ENCODE results near the gene SRBD1. TPM values are rescaled to one million over a fixed set of nuclear protein-coding genes. Genes with fewer than 3 reads are reported as not detected.

The SRBD1 gene
- total RNA-seq, 3 donors from 2014 or later (not counting 1 experiment from before 2014, with no cell fraction given): 34.5 to 40.0 (median 38.8) TPM

DNA sequence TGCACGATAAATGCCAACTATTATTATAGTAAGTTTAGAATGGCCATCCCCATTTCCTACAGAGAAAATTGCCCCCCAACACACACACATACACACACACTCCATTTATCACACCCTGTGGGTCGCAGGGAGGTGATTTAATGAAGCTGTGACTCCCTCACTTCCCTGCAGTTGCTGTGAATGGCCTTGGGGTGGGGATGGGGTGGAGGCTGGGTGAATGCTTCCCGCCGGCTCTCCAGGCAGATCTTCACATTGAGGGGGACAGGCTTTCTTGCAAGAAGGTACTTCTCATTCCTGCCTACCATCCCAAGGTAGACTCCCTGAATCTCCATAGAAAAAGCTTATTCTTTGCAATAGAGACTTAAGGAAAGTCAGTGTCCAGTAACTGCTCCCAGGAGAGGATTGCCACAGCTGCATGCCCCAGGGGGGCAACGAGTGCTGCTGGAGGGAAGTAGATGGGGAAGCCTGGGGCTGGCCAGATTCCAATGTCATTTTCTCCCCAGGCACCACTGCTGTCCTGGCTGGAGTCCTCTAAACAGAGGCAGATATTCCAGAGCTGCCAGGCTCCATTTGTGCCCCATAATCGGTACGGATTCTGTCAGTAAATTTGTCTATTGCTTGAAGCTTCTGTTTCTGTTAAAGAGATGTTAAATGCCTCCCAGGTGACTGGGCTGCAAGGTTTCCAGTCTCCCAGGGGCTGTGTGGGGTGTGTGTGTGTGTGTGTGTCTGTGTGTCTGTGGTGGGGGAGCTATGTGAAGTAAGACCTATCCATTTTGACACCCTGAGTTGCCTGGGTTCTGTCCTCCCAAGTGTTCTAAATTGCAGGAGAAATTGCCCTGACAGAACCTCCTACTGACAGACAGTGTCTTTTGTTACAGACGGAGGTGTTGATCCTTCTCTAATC, 265.5 kb downstream of the SRBD1 start:
- no peaks in the 10 kb centered on the region for H3K36me3 ChIP-seq (ENCODE audit: control insufficient read depth, insufficient read depth, low read length)
- H3K27me3 ChIP-seq (ENCODE audit: control insufficient read depth, insufficient read depth, low read length): no peaks in the 10 kb centered on the region
- no peak overlapping the region for H3K27ac Mint-ChIP-seq
- ATAC-seq (no peak), DNase-seq (no peak)
- H3K36me3 Mint-ChIP-seq: no peaks in the 10 kb centered on the region
- no peaks in the 10 kb centered on the region for H3K4me1 Mint-ChIP-seq
- peaks cover 7% of the 10 kb centered on the region in 2 donors for H3K27me3 Mint-ChIP-seq (ENCODE audit: low read depth in 2 of 2)
- TF ChIP-seq CTCF (IDR thresholded peaks at IDR 0.05): no peak
- H3K4me1 ChIP-seq (ENCODE audit: control insufficient read depth, insufficient read depth, low read length): no peaks in the 10 kb centered on the region
- H3K27ac ChIP-seq (ENCODE audit: low read length): no peak overlapping the region
- H3K4me3 Mint-ChIP-seq: no peak overlapping the region
- no peak overlapping the region for H3K4me3 ChIP-seq (ENCODE audit: low read length)
- H3K9me3 Mint-ChIP-seq: peaks cover 0 to 2% of the 10 kb centered on the region in 2 donors
- intact Hi-C loops (cut with micrococcal nuclease): no loop called here
- H3K9me3 ChIP-seq (ENCODE audit: control insufficient read depth, insufficient read depth, low read length): no peaks in the 10 kb centered on the region
- 78% methylated on average over 6 of the region's 8 CpGs for WGBS (ENCODE audit: insufficient coverage)

DNA sequence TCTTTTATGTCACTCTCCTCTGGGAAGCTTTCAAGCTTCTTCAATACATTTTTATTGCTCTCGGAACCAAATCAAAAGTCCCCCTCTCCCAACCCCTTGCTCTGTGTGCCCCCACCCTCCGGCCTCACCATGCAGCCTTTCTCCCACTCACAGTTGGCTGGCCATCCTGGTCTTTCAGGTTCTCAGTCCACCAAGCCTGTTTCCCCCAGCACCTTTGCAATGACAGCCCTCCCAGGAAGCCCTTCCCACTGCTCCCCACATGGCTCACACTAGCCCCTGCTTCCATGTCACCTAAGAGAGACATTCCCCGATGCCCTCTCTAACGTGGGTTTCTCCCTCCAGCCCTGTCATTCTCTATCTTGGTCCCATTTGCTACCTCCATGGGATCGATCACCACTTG, 266.6 kb downstream of the SRBD1 start:
- intact Hi-C loops (cut with micrococcal nuclease): no loop called here
- Histone ChIP-seq H3K9me3 (ENCODE audit: control insufficient read depth, insufficient read depth, low read length) (no peaks in the 10 kb centered on the region), H3K27me3 (ENCODE audit: control insufficient read depth, insufficient read depth, low read length) (no peaks in the 10 kb centered on the region), H3K4me3 (ENCODE audit: low read length) (no peak overlapping the region), H3K4me1 (ENCODE audit: control insufficient read depth, insufficient read depth, low read length) (no peaks in the 10 kb centered on the region), H3K27ac (ENCODE audit: low read length) (no peak overlapping the region), H3K36me3 (ENCODE audit: control insufficient read depth, insufficient read depth, low read length) (no peaks in the 10 kb centered on the region)
- ATAC-seq: no peak
- DNase-seq: no peak
- 81% methylated on average over 5 of the region's 5 CpGs for WGBS (ENCODE audit: insufficient coverage)
- no peak overlapping the region for H3K27ac Mint-ChIP-seq
- H3K36me3 Mint-ChIP-seq: no peaks in the 10 kb centered on the region
- H3K4me3 Mint-ChIP-seq: no peak overlapping the region
- H3K9me3 Mint-ChIP-seq: peaks cover 0 to 2% of the 10 kb centered on the region in 2 donors
- no peaks in the 10 kb centered on the region for H3K4me1 Mint-ChIP-seq
- H3K27me3 Mint-ChIP-seq (ENCODE audit: low read depth in 2 of 2): peaks cover 7 to 17% of the 10 kb centered on the region in 2 donors
- no peak for TF ChIP-seq CTCF (IDR thresholded peaks at IDR 0.05)

DNA sequence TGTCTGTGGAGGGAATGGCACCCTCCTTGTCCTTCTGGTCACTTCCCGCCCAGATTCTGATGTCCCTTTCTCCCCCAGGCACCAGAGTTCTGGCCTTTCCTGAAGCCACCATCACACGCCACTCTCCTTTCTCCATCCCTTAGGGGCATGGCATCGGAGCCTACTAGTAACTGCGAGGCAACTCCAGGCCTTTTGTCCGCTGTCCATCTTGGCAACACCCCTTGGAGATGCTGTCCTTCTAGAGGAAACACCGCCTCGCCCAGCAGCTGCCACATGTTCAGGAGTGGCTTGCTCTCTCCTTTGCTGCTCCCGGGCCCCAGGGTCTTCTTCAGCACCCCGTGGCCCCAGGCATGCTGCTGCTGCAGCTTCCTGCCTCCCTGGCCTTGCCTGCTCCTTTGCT, 267.0 kb downstream of the SRBD1 start:
- no peaks in the 10 kb centered on the region for H3K4me1 Mint-ChIP-seq
- Histone ChIP-seq H3K4me1 (ENCODE audit: control insufficient read depth, insufficient read depth, low read length) (no peaks in the 10 kb centered on the region), H3K9me3 (ENCODE audit: control insufficient read depth, insufficient read depth, low read length) (no peaks in the 10 kb centered on the region), H3K27ac (ENCODE audit: low read length) (no peak overlapping the region), H3K27me3 (ENCODE audit: control insufficient read depth, insufficient read depth, low read length) (no peaks in the 10 kb centered on the region), H3K4me3 (ENCODE audit: low read length) (no peak overlapping the region), H3K36me3 (ENCODE audit: control insufficient read depth, insufficient read depth, low read length) (no peaks in the 10 kb centered on the region)
- WGBS (ENCODE audit: insufficient coverage): 87% methylated on average over 9 of the region's 9 CpGs
- peaks cover 7 to 17% of the 10 kb centered on the region in 2 donors for H3K27me3 Mint-ChIP-seq (ENCODE audit: low read depth in 2 of 2)
- intact Hi-C loops (cut with micrococcal nuclease): no loop called here
- DNase-seq: no peak
- ATAC-seq: no peak
- no peak overlapping the region for H3K27ac Mint-ChIP-seq
- no peaks in the 10 kb centered on the region for H3K36me3 Mint-ChIP-seq
- TF ChIP-seq CTCF (IDR thresholded peaks at IDR 0.05): no peak
- H3K4me3 Mint-ChIP-seq: no peak overlapping the region
- peaks cover 0 to 2% of the 10 kb centered on the region in 2 donors for H3K9me3 Mint-ChIP-seq
